Activated CD8-positive, alpha-beta T cell treated with anti-CD3 and anti-CD28 coated beads, Interleukin-2, amount 10 ng/mL, durations not matched to agents 7 days and 5 days (primary cell): ENCODE measurements around the gene LARGE2. TPM values are rescaled to one million over a fixed set of nuclear protein-coding genes. Genes with fewer than 3 reads are reported as not detected.

Source experiments
- ATAC-seq: fragments of 150-1000 bp; cut with Tn5 transposase; one replicate; pipeline ENCODE4 v1.10.0; 2021; ENCODE audit warnings: moderate library complexity
- CTCF ChIA-PET: fragments of 350-600 bp; sonication (Branson Sonifier 250); formaldehyde crosslinking; loops from one replicate; lab custom pipeline; 2021; ENCODE audit warnings: antibody characterized with exemption; lab: Charles Lee
- POLR2A ChIA-PET: fragments of 350-600 bp; sonication (Branson Sonifier 250); formaldehyde crosslinking; loops from one replicate; lab custom pipeline; 2021; ENCODE audit warnings: antibody characterized with exemption; lab: Charles Lee
- DNase-seq: peaks from one replicate; pipeline ENCODE4 v3.0.0-alpha.2; 2020
- H3K27ac Mint-ChIP-seq: one replicate; pipeline ENCODE4 v1.8.0; 2021; ENCODE audit warnings: mild to moderate bottlenecking, mixed read lengths
- H3K27me3 Mint-ChIP-seq: one replicate; pipeline ENCODE4 v1.8.0; 2021; ENCODE audit warnings: low read depth, mixed read lengths
- H3K36me3 Mint-ChIP-seq: one replicate; pipeline ENCODE4 v1.8.0; 2021; ENCODE audit warnings: low read depth, mixed read lengths
- H3K4me1 Mint-ChIP-seq: one replicate; pipeline ENCODE4 v1.8.0; 2021; ENCODE audit warnings: low read depth, mixed read lengths
- H3K4me3 Mint-ChIP-seq: one replicate; pipeline ENCODE4 v1.8.0; 2021; ENCODE audit warnings: mild to moderate bottlenecking, mixed read lengths
- H3K9me3 Mint-ChIP-seq: one replicate; pipeline ENCODE4 v1.8.0; 2022; ENCODE audit warnings: mixed read lengths; ENCODE audit not compliant: insufficient read depth
- total RNA-seq, 2 experiments: library from RNA; stranded (reverse); gene quantifications; one replicate each; pipeline ENCODE4 v1.2.3, GENCODE V29; 2021

LARGE2 gene
- total RNA-seq, 2 experiments from 2014 or later = 0.44 to 0.71 TPM

DNA sequence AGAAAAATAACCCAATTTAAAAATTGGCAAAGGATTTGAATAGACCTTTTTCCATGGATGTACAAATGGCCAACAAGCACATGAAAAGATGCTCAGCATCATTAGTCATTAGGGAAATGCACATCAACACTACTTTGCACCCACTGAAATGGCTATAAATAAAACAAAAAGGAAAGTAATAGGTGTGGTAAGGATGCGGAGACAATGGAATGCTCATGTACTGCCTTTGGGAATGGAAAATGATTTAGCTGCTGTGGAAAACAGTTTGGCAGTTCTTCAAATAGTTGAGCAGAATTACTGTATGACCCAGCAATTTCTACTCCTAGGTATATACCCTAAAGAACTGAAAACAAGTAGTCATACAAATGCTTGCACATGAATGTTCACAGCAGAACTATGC lies 37.4 kb downstream of the LARGE2 start:
- POLR2A ChIA-PET = no interaction called here
- Mint-ChIP-seq H3K9me3 (no peaks in the 10 kb centered on the region), H3K4me1 (no peaks in the 10 kb centered on the region), H3K27ac (no peak overlapping the region), H3K27me3 (no peaks in the 10 kb centered on the region), H3K36me3 (peaks cover 5% of the 10 kb centered on the region), H3K4me3 (no peak overlapping the region)
- ATAC-seq (no peak), DNase-seq (no peak)
- CTCF ChIA-PET = interaction anchor here (0.7 to 1.0 kb wide), 3 partner anchors 10 to 188 kb away, joined by 3 to 4 read pairs (median 3); no protein-coding TSS in a partner anchor

DNA sequence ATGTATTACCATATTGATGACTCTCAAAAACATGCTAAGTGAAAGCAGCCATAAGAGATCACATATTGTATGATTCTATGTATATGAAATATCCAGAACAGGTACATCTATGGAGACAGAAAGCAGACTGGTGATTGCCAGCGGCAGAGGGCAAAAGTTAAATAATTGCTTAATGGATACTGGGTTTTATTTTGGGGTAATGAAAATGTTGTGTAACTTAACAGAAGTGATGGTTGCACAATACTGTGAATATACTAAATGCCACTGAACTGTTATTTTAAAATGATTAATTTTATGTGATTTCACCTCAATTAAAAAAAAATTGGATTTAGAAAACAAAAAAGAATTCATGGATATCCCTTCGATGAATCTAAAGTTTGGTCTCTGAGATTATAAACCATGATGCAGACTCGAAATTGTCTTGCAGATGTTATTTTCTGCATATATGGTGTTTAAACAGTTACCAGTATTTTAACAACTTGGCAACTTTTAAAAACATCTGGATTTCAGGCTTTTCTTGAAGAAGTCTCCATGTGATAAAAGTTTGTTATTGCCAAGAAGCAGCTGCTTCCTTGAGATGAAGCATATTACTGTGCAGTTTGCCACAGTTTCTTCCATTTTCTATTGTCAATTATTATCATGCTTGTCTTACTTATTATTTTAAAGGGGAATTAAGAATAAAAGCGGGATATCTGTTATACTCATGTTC lies 38.1 kb downstream of the LARGE2 start:
- CTCF ChIA-PET = interaction anchor here (0.6 to 1.1 kb wide), 2 partner anchors 9 to 46 kb away, joined by 4 read pairs; no protein-coding TSS in a partner anchor
- no peaks in the 10 kb centered on the region for H3K4me1 Mint-ChIP-seq
- H3K9me3 Mint-ChIP-seq = no peaks in the 10 kb centered on the region
- H3K36me3 Mint-ChIP-seq = peaks cover under 1% of the 10 kb centered on the region
- H3K27ac Mint-ChIP-seq = no peak overlapping the region
- no peak overlapping the region for H3K4me3 Mint-ChIP-seq
- POLR2A ChIA-PET = no interaction called here
- no peaks in the 10 kb centered on the region for H3K27me3 Mint-ChIP-seq
- DNase-seq = no peak
- no peak for ATAC-seq

DNA sequence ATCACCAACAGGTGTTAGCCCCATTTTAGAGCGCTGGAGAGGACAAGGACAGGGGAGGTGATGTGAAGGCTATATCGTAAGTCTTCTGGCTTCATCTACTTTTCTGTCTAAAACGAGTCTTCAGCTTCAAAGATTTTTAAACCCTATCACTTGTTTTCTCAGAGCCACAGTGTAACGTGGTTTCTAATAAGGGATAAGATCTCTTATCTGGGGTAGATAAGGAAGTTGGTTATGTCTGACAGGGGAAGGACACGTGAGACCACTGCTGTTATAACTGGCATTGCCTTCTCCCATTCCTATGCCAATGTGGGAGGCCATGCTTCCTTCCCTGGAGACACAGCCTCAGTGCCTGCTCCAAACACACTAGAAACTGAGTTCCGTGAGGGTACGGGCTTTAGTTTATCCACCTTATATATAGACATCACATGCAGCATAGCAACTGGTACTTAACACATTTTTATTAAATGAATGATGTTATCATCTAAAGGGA lies 39.3 kb downstream of the LARGE2 start:
- H3K27me3 Mint-ChIP-seq = no peaks in the 10 kb centered on the region
- H3K4me1 Mint-ChIP-seq = no peaks in the 10 kb centered on the region
- H3K36me3 Mint-ChIP-seq = no peaks in the 10 kb centered on the region
- ChIA-PET POLR2A (no interaction called here), CTCF (interaction anchor here (0.7 kb wide), 1 partner anchor 14 kb away, joined by 3 read pairs; no protein-coding TSS in a partner anchor)
- no peaks in the 10 kb centered on the region for H3K9me3 Mint-ChIP-seq
- no peak overlapping the region for H3K4me3 Mint-ChIP-seq
- DNase-seq (no peak), ATAC-seq (no peak)
- no peak overlapping the region for H3K27ac Mint-ChIP-seq

DNA sequence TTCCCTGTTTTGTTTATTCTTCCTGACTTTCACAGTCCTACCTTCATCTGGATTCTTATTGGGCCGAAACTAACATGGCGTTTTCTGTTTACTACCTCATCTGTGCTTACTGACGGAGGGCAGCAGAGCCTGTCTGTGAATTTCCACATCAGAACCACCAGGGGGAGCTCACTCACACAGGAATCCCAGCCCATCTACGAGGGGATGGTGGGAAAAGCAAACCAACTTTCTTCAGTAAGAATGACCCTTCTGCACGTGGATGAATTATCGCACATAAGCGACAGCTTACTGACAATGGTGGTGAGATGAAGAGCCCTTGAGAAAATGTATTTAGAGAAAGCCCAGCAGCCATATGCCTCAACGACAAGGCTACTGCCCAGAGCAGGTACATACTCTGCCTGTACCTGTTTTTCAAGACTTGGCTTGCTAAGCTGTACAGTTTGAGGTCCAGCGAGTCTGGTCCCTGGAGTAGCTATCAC lies 42.5 kb downstream of the LARGE2 start:
- Mint-ChIP-seq H3K27me3 (no peaks in the 10 kb centered on the region), H3K4me1 (no peaks in the 10 kb centered on the region), H3K27ac (no peak overlapping the region), H3K4me3 (no peak overlapping the region), H3K36me3 (peaks cover 7% of the 10 kb centered on the region), H3K9me3 (no peaks in the 10 kb centered on the region)
- POLR2A ChIA-PET = interaction anchor here (0.8 kb wide), 1 partner anchor 14 kb away, joined by 4 read pairs; no protein-coding TSS in a partner anchor
- peak; percentile 69 for DNase-seq
- CTCF ChIA-PET = interaction anchor here (0.8 to 4.9 kb wide), 62 partner anchors 9 to 594 kb away, joined by 3 to 83 read pairs (median 5); partner anchors contain the start of genes CRY2, PEX16 and SLC35C1
- ATAC-seq = peak; percentile 91

DNA sequence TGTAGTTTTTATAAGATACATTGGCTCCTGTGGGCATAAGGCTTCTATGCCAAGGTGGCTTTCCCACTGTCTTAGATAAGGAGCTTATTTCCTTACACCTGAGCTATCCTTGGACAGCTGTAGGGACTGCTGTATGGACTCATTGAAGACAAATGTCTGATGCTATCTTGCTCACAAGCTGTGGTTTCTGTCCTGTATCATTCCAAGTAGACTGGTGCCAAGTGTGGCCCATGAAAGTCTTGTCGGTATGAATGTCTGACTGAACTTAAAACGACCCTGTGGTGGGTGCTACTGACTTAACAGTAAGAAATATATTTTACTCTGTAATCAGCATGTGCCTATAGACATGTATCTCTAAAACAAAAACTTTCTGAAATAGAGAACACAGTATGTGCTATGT lies 45.0 kb downstream of the LARGE2 start:
- no peaks in the 10 kb centered on the region for H3K4me1 Mint-ChIP-seq
- CTCF ChIA-PET = interaction anchor here (4.2 to 4.9 kb wide), 3 partner anchors 18 to 342 kb away, joined by 29 to 83 read pairs (median 58); no protein-coding TSS in a partner anchor
- DNase-seq (no peak), ATAC-seq (no peak)
- POLR2A ChIA-PET = no interaction called here
- H3K27ac Mint-ChIP-seq = no peak overlapping the region
- H3K36me3 Mint-ChIP-seq = peaks cover 7% of the 10 kb centered on the region
- no peaks in the 10 kb centered on the region for H3K27me3 Mint-ChIP-seq
- H3K9me3 Mint-ChIP-seq = no peaks in the 10 kb centered on the region
- H3K4me3 Mint-ChIP-seq = no peak overlapping the region

DNA sequence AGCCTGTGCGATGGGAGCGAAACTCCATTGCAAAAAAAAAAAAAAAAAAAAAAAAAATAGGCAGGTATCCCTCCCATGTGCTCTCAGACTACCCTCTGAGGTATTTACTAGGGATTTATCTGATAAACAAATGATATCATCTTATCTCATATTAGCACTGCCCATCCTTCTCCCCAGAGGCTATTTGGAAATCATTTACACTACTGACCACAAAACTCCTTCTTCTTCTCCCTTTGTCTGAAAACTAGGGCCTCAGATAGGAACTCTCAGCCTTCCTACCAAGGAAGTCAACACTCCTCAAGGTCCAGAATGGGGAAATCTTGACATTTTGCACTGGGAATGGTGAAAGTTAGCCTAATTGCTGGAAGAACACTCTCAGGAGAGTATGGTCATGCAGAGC lies 46.4 kb downstream of the LARGE2 start:
- CTCF ChIA-PET = interaction anchor here (1.9 kb wide), 1 partner anchor 37 kb away, joined by 12 read pairs; no protein-coding TSS in a partner anchor
- no peaks in the 10 kb centered on the region for H3K4me1 Mint-ChIP-seq
- H3K4me3 Mint-ChIP-seq = no peak overlapping the region
- POLR2A ChIA-PET = no interaction called here
- no peak for DNase-seq
- ATAC-seq = no peak
- no peaks in the 10 kb centered on the region for H3K27me3 Mint-ChIP-seq
- no peak overlapping the region for H3K27ac Mint-ChIP-seq
- H3K9me3 Mint-ChIP-seq = no peaks in the 10 kb centered on the region
- H3K36me3 Mint-ChIP-seq = peaks cover 7% of the 10 kb centered on the region

DNA sequence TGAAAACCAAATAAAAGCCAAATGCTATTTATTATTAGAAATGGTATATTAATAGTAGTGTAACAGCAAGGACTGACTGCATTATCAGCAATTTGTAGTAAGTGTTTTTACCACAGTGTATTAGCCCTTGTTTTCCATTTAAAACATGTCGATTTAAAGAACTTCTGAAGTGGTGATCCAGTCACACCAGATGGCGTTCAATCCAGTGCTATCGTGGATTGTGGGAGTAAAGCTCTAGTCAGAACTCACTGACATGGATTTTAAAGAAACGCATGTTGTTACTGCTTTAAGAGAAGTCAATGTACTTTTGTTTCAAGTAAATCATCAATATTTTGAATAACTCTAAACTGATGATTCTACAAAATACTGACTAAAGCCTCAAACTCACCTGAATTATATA lies 51.1 kb downstream of the LARGE2 start:
- no peak for DNase-seq
- Mint-ChIP-seq H3K9me3 (no peaks in the 10 kb centered on the region), H3K36me3 (peaks cover 7% of the 10 kb centered on the region), H3K27ac (no peak overlapping the region), H3K4me3 (no peak overlapping the region), H3K27me3 (no peaks in the 10 kb centered on the region), H3K4me1 (no peaks in the 10 kb centered on the region)
- POLR2A ChIA-PET = no interaction called here
- CTCF ChIA-PET = no interaction called here
- no peak for ATAC-seq

DNA sequence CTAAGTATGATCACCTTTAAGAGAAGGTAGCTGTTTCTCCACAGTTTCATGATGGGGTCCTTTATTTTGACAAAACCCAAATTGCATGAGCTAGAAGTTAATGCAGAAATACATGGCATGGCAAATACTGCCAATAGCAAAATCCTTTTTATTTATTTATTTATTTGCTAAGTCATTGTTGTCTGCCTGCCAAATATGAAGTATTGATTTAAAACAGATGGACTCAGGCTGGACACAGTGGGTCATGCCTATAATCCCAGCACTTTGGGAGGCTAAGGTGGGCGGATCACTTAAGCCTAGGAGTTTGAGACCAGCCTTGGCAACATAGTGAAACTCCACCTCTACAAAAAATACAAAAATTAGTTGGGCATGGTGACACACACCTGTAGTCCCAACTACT lies 52.4 kb downstream of the LARGE2 start:
- no peak overlapping the region for H3K27ac Mint-ChIP-seq
- no peak for DNase-seq
- no peaks in the 10 kb centered on the region for H3K4me1 Mint-ChIP-seq
- H3K4me3 Mint-ChIP-seq = no peak overlapping the region
- peaks cover 8% of the 10 kb centered on the region for H3K36me3 Mint-ChIP-seq
- POLR2A ChIA-PET = no interaction called here
- no peaks in the 10 kb centered on the region for H3K27me3 Mint-ChIP-seq
- CTCF ChIA-PET = interaction anchor here (1.1 kb wide), 1 partner anchor 10 kb away, joined by 5 read pairs; no protein-coding TSS in a partner anchor
- no peak for ATAC-seq
- H3K9me3 Mint-ChIP-seq = no peaks in the 10 kb centered on the region

Other genes starting within 250 kb of the LARGE2 start
- gene SLC35C1, start 117.5 kb upstream of the LARGE2 start, total RNA-seq = 10 to 100 TPM; 21.8 to 23.5 TPM
- 10 to 100 TPM; 24.4 to 28.1 TPM for gene CRY2, start 75.2 kb upstream of the LARGE2 start, total RNA-seq
- 1 to 10 TPM in 1 of 2 experiments, under 1 TPM in 1; 0.95 to 1.3 TPM for gene MAPK8IP1, start 37.0 kb upstream of the LARGE2 start, total RNA-seq
- 1 to 10 TPM; 2.1 TPM for gene FREY1, start 15.4 kb upstream of the LARGE2 start, total RNA-seq
- 10 to 100 TPM; 50.0 to 54.6 TPM for gene PEX16, start 4.8 kb upstream of the LARGE2 start, total RNA-seq
- gene PHF21A, start 198.8 kb downstream of the LARGE2 start, total RNA-seq = 10 to 100 TPM; 26.9 to 27.0 TPM